COR-L47 (cell line): ENCODE measurements around the gene TSPAN17.

ENCODE experiments used
- DNase-seq: peaks from one replicate; lab custom pipeline; 2025; lab: John Stamatoyannopoulos, UW

The TSPAN17 gene

GRCh38 chr5:176642675-176643490 lies 4.4 kb upstream of the TSPAN17 start:
- no peak for DNase-seq

GRCh38 chr5:176643491-176644219 lies 3.6 kb upstream of the TSPAN17 start:
- no peak for DNase-seq

GRCh38 chr5:176644294-176644693 lies 3.0 kb upstream of the TSPAN17 start:
- DNase-seq, result no peak

- DNase-seq, result no peak
These were observed 2.2 kb upstream of the TSPAN17 start for GRCh38 chr5:176644878-176645670.

GRCh38 chr5:176646049-176646706 lies 1.1 kb upstream of the TSPAN17 start:
- DNase-seq, result no peak

DNA sequence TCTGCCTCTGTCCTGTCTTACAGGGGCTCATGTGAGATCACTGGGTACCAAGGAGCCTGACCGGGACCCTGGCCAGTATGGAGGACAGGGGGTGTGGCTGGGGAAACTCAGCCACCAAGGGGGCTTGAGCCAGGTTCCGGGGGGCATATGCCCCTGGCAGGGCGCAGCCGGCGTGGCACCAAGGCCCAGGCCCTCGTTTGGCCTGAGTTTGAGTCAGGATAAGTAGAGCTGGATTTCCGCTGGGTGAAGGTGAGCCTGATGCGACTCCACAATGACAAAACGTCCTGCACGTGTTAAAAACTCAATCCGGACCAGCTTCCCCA lies 616 bp upstream of the TSPAN17 start:
- DNase-seq, result no peak

GRCh38 chr5:176647843-176648473 lies 674 bp downstream of the TSPAN17 start:
- DNase-seq, result peak; percentile 52

GRCh38 chr5:176648474-176649194 lies 1.4 kb downstream of the TSPAN17 start:
- no peak for DNase-seq

DNA sequence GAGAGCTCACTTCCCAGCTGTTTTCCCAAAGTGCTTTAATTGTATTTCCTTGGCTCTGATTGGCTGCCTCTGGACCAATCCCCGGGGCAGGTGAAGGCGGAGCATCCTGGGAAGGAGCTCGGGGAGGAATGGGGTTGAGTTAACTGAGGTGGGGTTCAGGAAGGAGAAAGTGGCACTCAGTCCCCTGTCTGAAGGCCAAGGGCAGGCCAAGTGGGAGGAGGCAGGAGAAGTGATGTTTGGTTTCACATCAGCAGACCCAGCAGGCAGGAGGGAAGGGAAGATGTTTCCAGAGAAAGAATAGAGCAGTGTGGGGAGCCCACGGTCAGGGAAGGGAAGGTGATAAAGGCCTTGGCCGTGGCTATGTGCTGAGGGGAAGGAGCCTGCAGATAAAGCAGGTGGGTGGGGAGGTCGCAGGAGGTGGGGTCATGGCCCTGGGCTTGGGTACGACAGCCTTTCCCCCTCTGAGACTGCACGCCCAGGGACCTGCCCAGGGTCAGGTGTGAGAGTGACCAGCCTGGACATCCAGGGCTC lies 3.1 kb downstream of the TSPAN17 start:
- DNase-seq, result peak; percentile 27

DNA sequence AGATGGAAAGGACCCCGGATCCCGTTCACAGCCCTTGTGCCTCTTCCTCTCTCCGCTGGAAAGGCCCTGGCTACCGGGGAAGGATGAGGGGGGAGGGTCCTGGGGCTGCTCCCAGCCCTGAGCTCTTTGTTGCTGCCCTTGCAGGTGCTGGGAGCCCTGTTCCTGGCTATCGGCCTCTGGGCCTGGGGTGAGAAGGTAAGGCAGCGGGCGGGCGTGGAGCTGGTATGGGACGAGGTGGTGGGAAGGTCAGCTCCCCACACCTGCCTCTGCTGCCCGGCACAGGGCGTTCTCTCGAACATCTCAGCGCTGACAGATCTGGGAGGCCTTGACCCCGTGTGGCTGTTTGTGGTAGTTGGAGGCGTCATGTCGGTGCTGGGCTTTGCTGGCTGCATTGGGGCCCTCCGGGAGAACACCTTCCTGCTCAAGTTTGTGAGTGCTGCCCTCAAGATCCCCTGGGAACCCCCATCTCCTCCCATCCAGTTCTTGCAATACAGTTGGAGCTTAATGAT lies 4.2 kb downstream of the TSPAN17 start:
- no peak for DNase-seq

DNA sequence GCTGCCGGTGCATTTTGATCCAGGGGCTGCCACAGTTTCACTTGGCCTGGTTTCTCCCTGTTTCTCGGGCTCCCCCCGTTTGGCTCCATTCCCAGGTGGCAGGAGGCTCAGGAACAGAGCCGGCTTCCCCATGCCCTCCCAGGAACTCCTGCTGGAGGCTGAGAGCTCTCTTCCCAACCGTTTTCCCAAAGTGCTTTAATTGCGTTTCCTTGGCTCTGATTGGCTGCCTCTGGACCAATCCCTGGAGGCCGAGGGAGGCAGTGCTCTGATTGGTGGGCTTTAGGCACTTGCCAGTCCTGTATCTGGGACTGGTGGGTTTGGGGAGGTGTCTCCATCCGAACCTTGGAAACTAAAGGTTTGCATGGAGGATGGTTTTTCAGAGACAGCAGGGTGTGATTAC lies 4.9 kb downstream of the TSPAN17 start:
- DNase-seq, result peak; percentile 28

DNA sequence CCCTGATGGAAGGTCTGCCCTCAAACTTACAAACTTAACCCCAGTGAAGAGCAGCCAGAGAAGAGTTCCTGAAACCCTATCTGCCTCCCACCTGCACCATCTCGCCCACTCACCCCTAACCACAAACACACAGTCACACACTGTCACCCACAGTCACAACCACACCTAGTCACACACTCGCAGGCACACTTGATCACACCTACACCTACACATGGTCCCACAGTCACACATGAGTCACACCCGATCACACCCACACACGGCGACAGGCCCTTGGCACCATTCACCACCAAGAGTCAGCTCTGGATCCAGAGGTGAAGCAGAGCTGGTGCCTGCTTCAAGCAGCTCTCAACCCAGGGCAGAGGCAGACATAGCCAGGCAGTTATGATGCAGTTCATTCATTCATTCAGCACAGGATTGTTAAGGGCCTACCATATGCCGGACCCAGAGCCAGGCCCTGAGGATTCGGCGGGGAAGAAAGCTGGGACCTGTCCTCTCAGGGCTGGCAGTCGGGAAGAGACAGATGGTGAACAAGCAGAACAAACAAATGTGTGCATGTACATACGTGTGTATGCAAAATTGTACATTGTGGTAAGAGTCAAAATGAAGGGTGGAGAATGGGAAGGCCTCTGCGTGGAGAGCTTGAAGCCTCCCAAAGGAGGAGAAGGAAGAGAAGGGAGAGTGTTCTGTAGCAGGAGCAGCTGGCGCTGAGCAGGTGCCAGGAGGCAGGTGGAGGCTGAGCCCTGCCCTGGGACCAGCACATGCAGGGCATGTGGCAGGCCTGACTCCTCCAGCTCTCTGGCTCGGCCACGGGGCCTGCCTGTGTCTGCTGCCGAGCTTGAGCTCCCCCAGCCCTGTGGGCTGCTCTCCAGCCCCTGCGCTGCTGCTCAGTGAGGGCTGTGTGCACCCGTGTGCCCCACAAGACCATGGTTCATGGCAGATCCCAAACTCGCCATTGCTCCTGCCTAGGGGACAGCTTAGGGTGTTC lies 6.4 kb downstream of the TSPAN17 start:
- DNase-seq, result no peak

- no peak for DNase-seq
These were observed 7.6 kb downstream of the TSPAN17 start for GRCh38 chr5:176654856-176655255.

GRCh38 chr5:176656467-176656990 lies 9.2 kb downstream of the TSPAN17 start:
- no peak for DNase-seq

DNA sequence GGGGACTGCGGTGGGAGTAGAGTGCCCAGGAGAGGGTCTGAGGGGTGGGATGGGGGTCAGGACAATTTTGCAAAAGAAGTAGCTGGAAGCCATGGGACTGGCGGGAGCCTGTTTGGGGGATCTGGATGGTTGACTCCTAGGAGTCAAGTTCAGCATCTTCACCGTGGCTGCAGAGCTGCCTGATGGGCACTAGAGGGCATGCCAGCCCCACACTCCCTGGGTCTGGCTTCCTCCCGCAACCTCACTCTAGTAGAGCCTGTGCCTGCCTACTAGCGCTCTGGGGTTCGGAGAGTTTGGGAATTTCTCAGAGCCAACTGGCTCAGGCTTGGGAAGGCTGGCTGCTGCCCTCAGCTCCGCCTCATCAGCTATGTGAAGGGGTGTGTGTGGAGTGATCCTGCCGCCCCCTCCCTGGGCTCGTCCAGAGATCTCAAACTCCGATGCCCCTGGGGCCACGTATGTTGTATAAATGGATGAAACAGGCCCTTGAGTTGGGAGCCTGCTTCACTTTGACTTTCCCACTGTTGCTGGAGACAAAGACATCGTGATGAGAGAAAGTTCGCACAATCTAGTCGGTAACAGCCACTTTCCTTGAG lies 10.8 kb downstream of the TSPAN17 start:
- DNase-seq, result peak; percentile 65

- no peak for DNase-seq
These were observed 11.7 kb downstream of the TSPAN17 start for GRCh38 chr5:176658817-176659511.

DNA sequence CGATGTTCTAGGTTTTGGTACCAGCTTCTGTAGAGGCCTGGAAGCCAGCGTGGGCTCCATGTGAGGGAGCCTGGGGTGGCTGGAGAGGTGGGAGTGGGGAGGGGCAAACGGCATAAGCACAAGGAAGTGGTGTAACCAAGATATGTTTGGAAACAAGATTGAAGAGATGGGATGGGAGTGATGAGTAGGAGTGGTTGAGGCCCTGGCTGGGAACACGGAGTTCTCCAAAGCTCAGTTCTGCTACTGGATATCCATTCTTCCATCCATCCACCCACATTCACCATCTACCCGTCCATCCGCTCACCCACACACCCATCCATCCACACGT lies 12.2 kb downstream of the TSPAN17 start:
- DNase-seq, result no peak

GRCh38 chr5:176659860-176660461 lies 12.7 kb downstream of the TSPAN17 start:
- no peak for DNase-seq
